HepG2 (cell line): ENCODE results near the gene VILL. TPM values are rescaled to one million over a fixed set of nuclear protein-coding genes. Genes with fewer than 3 reads are reported as not detected.

Experiments
- KDM5A ChIP-seq: fragments of 200-600 bp; sonication (generic); IDR thresholded peaks from 2 replicates; pipeline ENCODE4 v1.7.0; 2018; ENCODE audit warnings: antibody characterized with exemption, mild to moderate bottlenecking, low read length, borderline replicate concordance
- PLRG1 ChIP-seq: fragments of 450-650 bp; conservative IDR thresholded peaks from 2 replicates; pipeline ENCODE4 v1.6.1; 2016
- ZNF180 ChIP-seq: sonication (generic); formaldehyde crosslinking; IDR thresholded peaks from 2 replicates; pipeline ENCODE4 v1.4.0; 2020; ENCODE audit warnings: low read depth, missing genetic modification reagents, borderline replicate concordance
- ZNF3 ChIP-seq: IDR thresholded peaks from 2 replicates; pipeline ENCODE4 v1.7.0; 2017; ENCODE audit warnings: inconsistent platforms
- ZNF343 ChIP-seq: sonication (generic); formaldehyde crosslinking; IDR thresholded peaks from 2 replicates; pipeline ENCODE4 v1.4.0; 2020; ENCODE audit warnings: mild to moderate bottlenecking, missing genetic modification reagents
- ZNF44 ChIP-seq: sonication (generic); formaldehyde crosslinking; IDR thresholded peaks from 2 replicates; pipeline ENCODE4 v1.5.1; 2020; ENCODE audit warnings: mild to moderate bottlenecking, missing genetic modification reagents
- polyA plus RNA-seq, 8 experiments: library from polyadenylated mRNA; depleted of rRNA in 3 of 8; stranded (reverse) in 7 of 8; unstranded in 1 of 8; fragments of >200 nt; fragmentation: Illumina TruSeq in 4 of 8; extraction: Trizol in 4 of 8; gene quantifications; 2 replicates each; pipeline versions ENCODE4 v1.2.1 to v1.2.3, GENCODE V29; 2011 to 2016; ENCODE audit warnings: low read depth in 4 of 8, missing spikeins in 1 of 8, mixed read lengths in 1 of 8; ENCODE audit not compliant: insufficient read depth in 1 of 8
- total RNA-seq, 5 experiments: library from RNA; depleted of rRNA; stranded (reverse); fragments of >200 nt; fragmentation: Illumina TruSeq; extraction: Trizol; gene quantifications; 2 replicates each; pipeline ENCODE4 v1.2.3, GENCODE V29; 2016; ENCODE audit warnings: low read depth in 1 of 5
- TF ChIP-seq, protein P1 (sequence below): IDR thresholded peaks from 2 replicates; pipeline ENCODE4 v1.6.1; 2016; ENCODE audit warnings: missing biosample characterization, missing genetic modification reagents, low read depth
- TF ChIP-seq, protein P2 (sequence below): sonication (generic); formaldehyde crosslinking; IDR thresholded peaks from 2 replicates; pipeline ENCODE4 v1.5.0; 2020; ENCODE audit warnings: mild to moderate bottlenecking, missing genetic modification reagents, borderline replicate concordance
- TF ChIP-seq, protein P3 (sequence below): sonication (generic); formaldehyde crosslinking; IDR thresholded peaks from 2 replicates; pipeline ENCODE4 v1.9.0; 2021; ENCODE audit warnings: missing genetic modification reagents, borderline replicate concordance
- TF ChIP-seq, protein P4 (sequence below): IDR thresholded peaks from 2 replicates; pipeline ENCODE4 v1.6.1; 2016
- TF ChIP-seq, protein P5 (sequence below): sonication (generic); formaldehyde crosslinking; IDR thresholded peaks from 2 replicates; pipeline ENCODE4 v1.8.1; 2023; ENCODE audit warnings: mild to moderate bottlenecking, missing genetic modification reagents

VILL gene
- total and polyA plus RNA-seq, 2 of the 13 experiments (the other 11 are each of a cell fraction or from before 2014, with no cell fraction given) = 3.2 to 5.3 TPM

DNA sequence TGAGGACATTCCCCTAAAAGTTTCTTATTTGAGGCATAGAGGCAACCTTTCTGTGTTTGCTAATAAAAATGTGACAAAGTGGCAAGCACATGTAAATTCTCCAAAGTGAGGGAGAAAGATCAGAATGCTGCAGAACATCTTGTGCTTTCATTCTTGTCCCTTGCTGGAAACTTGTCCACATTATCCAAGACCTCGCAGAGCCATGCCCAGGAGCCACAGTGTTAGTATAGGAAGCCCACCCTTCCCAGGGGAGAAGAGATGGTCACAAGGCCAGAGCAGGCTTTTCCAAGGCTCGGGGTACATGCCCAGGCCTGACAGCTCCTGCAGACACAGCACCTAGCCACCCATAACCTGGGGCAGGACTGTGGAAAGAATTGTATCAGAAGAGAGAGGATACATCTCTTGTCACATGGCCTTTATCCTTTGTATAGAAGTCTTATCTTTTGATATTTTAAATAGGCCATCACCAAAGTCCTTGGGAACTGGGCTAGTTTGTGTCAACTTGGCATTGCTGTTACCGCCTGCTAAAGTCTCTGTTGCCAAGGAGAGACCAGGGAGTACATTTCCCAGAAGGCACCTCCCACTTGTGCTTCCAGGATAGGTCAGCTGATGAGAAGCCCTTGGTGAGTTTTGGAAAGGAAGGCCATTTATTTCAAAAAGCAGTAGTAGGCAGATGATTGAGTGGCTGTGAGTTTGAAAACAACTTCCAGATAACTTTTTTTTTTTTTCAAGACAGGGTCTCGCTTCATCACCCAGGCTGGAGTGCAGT, 59.0 kb downstream of the VILL start (continued):
- TF ChIP-seq, protein P1, sequence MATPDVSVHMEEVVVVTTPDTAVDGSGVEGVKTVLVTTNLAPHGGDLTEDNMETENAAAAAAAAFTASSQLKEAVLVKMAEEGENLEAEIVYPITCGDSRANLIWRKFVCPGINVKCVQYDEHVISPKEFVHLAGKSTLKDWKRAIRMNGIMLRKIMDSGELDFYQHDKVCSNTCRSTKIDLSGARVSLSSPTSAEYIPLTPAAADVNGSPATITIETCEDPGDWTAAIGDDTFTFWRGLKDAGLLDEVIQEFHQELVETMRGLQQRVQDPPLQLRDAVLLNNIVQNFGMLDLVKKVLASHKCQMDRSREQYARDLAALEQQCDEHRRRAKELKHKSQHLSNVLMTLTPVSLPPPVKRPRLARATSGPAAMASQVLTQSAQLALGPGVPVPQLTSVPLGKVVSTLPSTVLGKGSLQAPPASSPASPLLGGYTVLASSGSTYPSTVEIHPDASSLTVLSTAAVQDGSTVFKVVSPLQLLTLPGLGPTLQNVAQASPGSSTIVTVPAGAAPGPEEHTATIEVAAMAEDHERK (CRISPR knock-in tag) = no peak
- TF ChIP-seq KDM5A (no peak), ZNF180 (CRISPR knock-in tag) (no peak), ZNF3 (CRISPR knock-in tag) (no peak), PLRG1 (no peak), ZNF44 (no peak), ZNF343 (CRISPR knock-in tag) (no peak)
- TF ChIP-seq, protein P2, sequence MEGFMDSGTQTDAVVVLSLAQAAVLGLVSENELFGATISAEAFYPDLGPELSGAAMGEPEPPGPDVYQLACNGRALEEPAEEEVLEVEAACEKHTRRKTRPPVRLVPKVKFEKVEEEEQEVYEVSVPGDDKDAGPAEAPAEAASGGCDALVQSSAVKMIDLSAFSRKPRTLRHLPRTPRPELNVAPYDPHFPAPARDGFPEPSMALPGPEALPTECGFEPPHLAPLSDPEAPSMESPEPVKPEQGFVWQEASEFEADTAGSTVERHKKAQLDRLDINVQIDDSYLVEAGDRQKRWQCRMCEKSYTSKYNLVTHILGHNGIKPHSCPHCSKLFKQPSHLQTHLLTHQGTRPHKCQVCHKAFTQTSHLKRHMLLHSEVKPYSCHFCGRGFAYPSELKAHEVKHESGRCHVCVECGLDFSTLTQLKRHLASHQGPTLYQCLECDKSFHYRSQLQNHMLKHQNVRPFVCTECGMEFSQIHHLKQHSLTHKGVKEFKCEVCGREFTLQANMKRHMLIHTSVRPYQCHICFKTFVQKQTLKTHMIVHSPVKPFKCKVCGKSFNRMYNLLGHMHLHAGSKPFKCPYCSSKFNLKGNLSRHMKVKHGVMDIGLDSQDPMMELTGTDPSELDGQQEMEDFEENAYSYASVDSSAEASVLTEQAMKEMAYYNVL (CRISPR knock-in tag) = no peak
- TF ChIP-seq, protein P3, sequence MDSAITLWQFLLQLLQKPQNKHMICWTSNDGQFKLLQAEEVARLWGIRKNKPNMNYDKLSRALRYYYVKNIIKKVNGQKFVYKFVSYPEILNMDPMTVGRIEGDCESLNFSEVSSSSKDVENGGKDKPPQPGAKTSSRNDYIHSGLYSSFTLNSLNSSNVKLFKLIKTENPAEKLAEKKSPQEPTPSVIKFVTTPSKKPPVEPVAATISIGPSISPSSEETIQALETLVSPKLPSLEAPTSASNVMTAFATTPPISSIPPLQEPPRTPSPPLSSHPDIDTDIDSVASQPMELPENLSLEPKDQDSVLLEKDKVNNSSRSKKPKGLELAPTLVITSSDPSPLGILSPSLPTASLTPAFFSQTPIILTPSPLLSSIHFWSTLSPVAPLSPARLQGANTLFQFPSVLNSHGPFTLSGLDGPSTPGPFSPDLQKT (CRISPR knock-in tag) = no peak
- TF ChIP-seq, protein P4, sequence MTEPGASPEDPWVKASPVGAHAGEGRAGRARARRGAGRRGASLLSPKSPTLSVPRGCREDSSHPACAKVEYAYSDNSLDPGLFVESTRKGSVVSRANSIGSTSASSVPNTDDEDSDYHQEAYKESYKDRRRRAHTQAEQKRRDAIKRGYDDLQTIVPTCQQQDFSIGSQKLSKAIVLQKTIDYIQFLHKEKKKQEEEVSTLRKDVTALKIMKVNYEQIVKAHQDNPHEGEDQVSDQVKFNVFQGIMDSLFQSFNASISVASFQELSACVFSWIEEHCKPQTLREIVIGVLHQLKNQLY (CRISPR knock-in tag) = no peak
- TF ChIP-seq, protein P5, sequence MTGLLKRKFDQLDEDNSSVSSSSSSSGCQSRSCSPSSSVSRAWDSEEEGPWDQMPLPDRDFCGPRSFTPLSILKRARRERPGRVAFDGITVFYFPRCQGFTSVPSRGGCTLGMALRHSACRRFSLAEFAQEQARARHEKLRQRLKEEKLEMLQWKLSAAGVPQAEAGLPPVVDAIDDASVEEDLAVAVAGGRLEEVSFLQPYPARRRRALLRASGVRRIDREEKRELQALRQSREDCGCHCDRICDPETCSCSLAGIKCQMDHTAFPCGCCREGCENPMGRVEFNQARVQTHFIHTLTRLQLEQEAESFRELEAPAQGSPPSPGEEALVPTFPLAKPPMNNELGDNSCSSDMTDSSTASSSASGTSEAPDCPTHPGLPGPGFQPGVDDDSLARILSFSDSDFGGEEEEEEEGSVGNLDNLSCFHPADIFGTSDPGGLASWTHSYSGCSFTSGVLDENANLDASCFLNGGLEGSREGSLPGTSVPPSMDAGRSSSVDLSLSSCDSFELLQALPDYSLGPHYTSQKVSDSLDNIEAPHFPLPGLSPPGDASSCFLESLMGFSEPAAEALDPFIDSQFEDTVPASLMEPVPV (CRISPR knock-in tag) = no peak
